ENCODE results near the gene IGF2.

IGF2 gene

DNA sequence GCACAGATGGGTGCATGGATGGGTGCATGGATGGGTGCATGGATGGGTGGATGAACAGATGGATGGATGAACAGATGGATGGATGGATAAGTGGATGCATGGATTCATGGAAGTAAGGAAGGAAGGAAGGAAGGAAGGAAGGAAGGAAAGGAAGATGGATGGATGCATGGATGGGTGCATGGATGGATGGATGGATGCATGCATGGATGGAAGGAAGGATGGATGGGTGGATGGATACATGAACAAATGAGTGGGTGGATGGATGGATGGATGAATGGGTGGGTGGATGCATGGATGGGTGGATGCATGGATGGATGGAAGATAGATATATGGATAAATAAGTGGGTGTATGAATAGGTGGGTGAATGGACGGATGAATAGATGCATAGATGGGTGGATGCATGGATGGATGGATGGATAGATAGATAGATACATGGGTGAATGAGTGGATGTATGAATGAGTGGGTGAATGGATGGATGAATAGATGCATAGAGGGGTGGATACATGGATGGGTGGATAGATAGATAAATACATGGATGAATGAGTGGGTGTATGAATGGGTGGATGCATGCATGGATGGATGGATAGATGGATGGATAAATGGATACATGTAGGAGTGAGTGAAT lies 32.5 kb downstream of the IGF2 start:
- DNase-seq (ENCODE audit: low read depth) = no peak
- TF ChIP-seq, protein P1, sequence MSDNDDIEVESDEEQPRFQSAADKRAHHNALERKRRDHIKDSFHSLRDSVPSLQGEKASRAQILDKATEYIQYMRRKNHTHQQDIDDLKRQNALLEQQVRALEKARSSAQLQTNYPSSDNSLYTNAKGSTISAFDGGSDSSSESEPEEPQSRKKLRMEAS (IDR thresholded peaks at IDR 0.05; ENCODE audit: low read depth, low read length) = no peak
- TF ChIP-seq POLR2A (IDR thresholded peaks at IDR 0.05; ENCODE audit: extremely low read depth, insufficient read length) = no peak
- TF ChIP-seq, protein P2, sequence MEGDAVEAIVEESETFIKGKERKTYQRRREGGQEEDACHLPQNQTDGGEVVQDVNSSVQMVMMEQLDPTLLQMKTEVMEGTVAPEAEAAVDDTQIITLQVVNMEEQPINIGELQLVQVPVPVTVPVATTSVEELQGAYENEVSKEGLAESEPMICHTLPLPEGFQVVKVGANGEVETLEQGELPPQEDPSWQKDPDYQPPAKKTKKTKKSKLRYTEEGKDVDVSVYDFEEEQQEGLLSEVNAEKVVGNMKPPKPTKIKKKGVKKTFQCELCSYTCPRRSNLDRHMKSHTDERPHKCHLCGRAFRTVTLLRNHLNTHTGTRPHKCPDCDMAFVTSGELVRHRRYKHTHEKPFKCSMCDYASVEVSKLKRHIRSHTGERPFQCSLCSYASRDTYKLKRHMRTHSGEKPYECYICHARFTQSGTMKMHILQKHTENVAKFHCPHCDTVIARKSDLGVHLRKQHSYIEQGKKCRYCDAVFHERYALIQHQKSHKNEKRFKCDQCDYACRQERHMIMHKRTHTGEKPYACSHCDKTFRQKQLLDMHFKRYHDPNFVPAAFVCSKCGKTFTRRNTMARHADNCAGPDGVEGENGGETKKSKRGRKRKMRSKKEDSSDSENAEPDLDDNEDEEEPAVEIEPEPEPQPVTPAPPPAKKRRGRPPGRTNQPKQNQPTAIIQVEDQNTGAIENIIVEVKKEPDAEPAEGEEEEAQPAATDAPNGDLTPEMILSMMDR (IDR thresholded peaks at IDR 0.05; ENCODE audit: low read depth, low read length) = no peak
- no peak for TF ChIP-seq MYC (IDR thresholded peaks at IDR 0.05; ENCODE audit: low read depth, low read length)
- H3K4me3 ChIP-seq (ENCODE audit: low read depth, low read length) = no peak overlapping the region

DNA sequence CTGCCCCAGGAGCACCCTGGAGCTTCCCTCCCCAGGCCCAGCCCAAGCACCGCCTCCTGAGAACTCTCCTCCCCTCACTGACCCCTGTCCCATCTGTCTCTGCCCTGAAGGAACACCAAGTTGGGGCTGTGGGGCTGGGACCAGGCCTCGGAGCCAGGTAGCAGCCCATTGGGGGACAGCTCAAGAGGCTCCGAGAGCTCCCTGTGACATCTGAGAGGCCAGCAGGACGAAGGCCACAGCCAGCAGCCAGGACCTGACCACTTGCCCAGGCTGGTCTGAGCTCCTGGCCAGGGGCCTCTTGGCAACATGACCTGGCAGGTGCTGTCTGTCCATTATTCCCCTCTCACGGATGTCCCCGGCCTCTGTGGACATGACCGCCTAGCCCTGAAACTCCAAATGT lies 33.7 kb downstream of the IGF2 start:
- TF ChIP-seq MYC (IDR thresholded peaks at IDR 0.05; ENCODE audit: low read depth, low read length) (no peak), POLR2A (IDR thresholded peaks at IDR 0.05; ENCODE audit: extremely low read depth, insufficient read length) (no peak)
- TF ChIP-seq, protein P1 (IDR thresholded peaks at IDR 0.05; ENCODE audit: low read depth, low read length) = no peak
- TF ChIP-seq, protein P2 (IDR thresholded peaks at IDR 0.05; ENCODE audit: low read depth, low read length) = no peak
- no peak overlapping the region for H3K4me3 ChIP-seq (ENCODE audit: low read depth, low read length)
- no peak for DNase-seq (ENCODE audit: low read depth)

DNA sequence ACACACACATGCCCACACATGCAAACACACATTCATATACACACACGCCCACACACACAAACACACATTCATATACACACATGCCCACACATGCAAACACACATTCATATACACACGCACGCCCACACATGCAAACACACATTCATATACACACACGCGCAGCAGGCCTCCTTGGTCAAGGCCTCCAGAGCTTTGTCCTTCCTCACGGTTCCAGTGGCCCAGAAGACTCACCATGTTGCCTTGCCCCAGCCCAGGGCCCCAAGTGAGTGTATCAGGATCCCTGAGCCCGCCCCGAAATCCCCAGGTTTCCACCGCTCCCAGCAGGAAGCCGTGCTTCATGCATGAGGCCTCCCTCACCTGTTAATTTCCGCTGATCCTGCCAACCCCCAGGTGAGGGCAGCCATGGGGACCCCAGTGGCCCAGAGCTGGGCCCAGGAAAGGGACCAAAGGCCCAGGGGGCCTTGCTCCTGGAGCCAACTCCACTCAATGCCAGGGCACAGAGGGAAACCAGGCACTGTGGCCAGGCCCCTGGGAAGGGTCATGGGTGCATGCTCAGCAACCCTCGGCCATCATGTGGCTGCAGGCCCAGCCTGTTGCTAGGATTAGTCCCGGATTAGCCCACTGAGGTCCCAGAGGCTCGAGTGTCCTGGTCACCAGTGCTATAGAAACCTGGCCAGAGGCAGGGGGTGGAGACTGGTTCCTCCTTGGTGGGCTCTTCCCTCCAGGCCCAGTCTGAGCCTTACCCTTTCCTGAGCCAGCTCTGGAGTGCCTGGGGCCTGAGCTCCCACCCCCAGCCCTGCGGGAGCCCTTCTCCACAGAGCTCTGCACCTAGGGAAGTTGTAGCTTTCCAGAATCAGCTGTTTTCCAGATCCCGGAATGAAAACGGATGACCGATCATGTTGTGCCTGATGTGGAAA lies 34.4 kb downstream of the IGF2 start:
- DNase-seq (ENCODE audit: low read depth) = no peak
- no peak for TF ChIP-seq MYC (IDR thresholded peaks at IDR 0.05; ENCODE audit: low read depth, low read length)
- TF ChIP-seq, protein P2 (IDR thresholded peaks at IDR 0.05; ENCODE audit: low read depth, low read length) = no peak
- no peak for TF ChIP-seq POLR2A (IDR thresholded peaks at IDR 0.05; ENCODE audit: extremely low read depth, insufficient read length)
- TF ChIP-seq, protein P1 (IDR thresholded peaks at IDR 0.05; ENCODE audit: low read depth, low read length) = no peak
- H3K4me3 ChIP-seq (ENCODE audit: low read depth, low read length) = no peak overlapping the region

DNA sequence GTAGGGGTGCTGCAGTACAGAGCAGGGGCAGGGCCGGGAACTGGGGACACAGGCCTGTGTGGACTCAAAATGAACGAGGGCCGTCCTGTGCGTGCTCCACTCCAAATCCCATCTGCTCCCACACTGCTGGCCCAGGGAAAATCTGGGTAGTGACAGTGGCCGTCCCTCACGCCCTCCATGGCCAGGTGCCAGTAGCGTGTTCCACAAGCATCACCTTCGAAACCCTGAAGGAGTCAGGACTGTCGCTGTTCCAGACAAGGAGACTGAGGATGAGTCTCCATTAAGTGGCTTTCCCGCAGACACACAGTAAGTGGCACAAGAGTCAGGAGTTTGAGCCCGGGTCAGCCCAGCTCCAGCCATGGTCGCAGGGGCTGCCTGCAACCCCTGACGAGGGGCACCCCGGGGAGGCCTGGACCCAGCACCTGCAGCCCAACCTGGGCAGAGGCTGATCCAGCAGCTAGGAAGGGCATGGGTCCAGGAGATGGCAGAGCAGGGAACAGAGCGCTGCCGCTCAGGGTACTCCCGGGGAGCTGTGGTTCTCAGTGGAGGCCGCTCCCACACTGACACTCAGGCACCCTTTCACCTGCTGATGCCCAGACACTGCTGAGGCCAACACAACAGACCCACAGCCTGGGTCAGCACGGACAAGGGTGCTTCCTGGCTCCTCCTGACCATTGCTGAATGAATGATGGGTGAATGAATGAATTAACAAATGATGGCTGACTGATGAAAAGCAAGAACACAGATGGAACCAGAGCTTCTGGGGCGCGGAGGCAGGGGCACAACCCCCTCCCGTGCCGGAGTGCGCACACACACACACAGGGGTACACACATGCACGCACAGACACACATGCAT lies 35.3 kb downstream of the IGF2 start:
- no peak overlapping the region for H3K4me3 ChIP-seq (ENCODE audit: low read depth, low read length)
- no peak for DNase-seq (ENCODE audit: low read depth)
- TF ChIP-seq POLR2A (IDR thresholded peaks at IDR 0.05; ENCODE audit: extremely low read depth, insufficient read length) (no peak), MYC (IDR thresholded peaks at IDR 0.05; ENCODE audit: low read depth, low read length) (no peak)
- TF ChIP-seq, protein P2 (IDR thresholded peaks at IDR 0.05; ENCODE audit: low read depth, low read length) = no peak
- TF ChIP-seq, protein P1 (IDR thresholded peaks at IDR 0.05; ENCODE audit: low read depth, low read length) = no peak

DNA sequence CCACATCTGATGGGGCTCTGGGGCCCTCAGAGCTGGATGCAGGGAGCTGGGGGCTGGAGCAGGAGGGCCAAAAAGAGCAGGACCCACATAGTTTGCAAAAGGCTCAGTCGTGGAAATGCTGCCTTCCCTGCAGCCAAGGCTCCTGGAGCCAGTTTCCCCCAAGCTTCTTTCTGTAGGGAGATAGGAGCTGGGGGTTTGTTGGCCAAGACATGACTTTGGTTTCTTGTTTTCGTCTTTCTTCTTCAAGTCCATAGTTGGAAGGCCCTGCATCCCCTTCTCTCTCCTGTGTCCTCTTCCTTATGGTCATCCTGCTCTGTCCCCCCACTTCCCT lies 36.3 kb downstream of the IGF2 start:
- DNase-seq (ENCODE audit: low read depth) = no peak
- TF ChIP-seq MYC (IDR thresholded peaks at IDR 0.05; ENCODE audit: low read depth, low read length) (no peak), POLR2A (IDR thresholded peaks at IDR 0.05; ENCODE audit: extremely low read depth, insufficient read length) (no peak)
- TF ChIP-seq, protein P1 (IDR thresholded peaks at IDR 0.05; ENCODE audit: low read depth, low read length) = no peak
- TF ChIP-seq, protein P2 (IDR thresholded peaks at IDR 0.05; ENCODE audit: low read depth, low read length) = no peak

More for the DNA sequence above, 36.3 kb downstream of the IGF2 start:
- H3K4me3 ChIP-seq (ENCODE audit: low read depth, low read length) = no peak overlapping the region
